Measurements from ENCODE around the gene ADAM22.

- no peak for TF ChIP-seq POLR2A (IDR thresholded peaks at IDR 0.05)
- TF ChIP-seq, protein P1, sequence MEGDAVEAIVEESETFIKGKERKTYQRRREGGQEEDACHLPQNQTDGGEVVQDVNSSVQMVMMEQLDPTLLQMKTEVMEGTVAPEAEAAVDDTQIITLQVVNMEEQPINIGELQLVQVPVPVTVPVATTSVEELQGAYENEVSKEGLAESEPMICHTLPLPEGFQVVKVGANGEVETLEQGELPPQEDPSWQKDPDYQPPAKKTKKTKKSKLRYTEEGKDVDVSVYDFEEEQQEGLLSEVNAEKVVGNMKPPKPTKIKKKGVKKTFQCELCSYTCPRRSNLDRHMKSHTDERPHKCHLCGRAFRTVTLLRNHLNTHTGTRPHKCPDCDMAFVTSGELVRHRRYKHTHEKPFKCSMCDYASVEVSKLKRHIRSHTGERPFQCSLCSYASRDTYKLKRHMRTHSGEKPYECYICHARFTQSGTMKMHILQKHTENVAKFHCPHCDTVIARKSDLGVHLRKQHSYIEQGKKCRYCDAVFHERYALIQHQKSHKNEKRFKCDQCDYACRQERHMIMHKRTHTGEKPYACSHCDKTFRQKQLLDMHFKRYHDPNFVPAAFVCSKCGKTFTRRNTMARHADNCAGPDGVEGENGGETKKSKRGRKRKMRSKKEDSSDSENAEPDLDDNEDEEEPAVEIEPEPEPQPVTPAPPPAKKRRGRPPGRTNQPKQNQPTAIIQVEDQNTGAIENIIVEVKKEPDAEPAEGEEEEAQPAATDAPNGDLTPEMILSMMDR (IDR thresholded peaks at IDR 0.05) = no peak
- no peak for TF ChIP-seq EP300 (IDR thresholded peaks at IDR 0.05)
Measured at GRCh38 chr7:88147341-88147740, 213.3 kb downstream of the ADAM22 start.

All from ovary (tissue), 3 donors.